Astrocyte of the cerebellum (primary cell): Measurements from ENCODE around the gene FAM43A.

Experiments
- DNase-seq: peaks from one replicate; pipeline ENCODE4 v3.0.0-alpha.2; 2011; ENCODE audit warnings: low read depth
- H3K4me3 ChIP-seq: 2 replicates; pipeline ENCODE4 v1.5.1; 2011; ENCODE audit warnings: mild to moderate bottlenecking, low read depth, low read length, moderate library complexity
- in situ Hi-C: cut with HindIII; loops from 2 replicates; pipeline ENCODE4 v1.10.0; 2017; ENCODE audit warnings: low sequenced_read_pairs
- TF ChIP-seq, protein P1 (sequence below): IDR thresholded peaks from 2 replicates; pipeline ENCODE4 v1.5.1; 2012; ENCODE audit warnings: low read length, low read depth, moderate library complexity, mild to moderate bottlenecking; ENCODE audit errors: missing control alignments

FAM43A gene

DNA sequence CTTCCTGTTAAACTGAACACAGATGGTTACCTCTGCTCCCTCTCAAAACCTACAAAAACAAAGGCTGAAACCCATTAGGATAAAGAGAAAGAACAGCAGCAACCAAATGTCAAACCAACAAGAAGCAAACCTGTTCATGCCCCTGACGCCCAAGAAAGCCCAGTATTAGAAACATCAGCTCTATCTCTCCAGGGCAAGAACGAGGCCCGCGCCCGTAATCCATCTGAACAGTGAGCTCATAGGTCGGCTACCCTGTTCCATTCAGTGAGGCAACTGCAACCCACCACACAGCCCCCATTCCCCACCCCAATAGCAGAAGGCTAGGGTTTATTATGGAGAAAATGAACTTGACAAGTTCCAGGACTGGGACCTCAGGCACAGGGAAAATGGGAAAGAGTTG lies 23.7 kb upstream of the FAM43A start:
- H3K4me3 ChIP-seq: no peak overlapping the region
- TF ChIP-seq, protein P1, sequence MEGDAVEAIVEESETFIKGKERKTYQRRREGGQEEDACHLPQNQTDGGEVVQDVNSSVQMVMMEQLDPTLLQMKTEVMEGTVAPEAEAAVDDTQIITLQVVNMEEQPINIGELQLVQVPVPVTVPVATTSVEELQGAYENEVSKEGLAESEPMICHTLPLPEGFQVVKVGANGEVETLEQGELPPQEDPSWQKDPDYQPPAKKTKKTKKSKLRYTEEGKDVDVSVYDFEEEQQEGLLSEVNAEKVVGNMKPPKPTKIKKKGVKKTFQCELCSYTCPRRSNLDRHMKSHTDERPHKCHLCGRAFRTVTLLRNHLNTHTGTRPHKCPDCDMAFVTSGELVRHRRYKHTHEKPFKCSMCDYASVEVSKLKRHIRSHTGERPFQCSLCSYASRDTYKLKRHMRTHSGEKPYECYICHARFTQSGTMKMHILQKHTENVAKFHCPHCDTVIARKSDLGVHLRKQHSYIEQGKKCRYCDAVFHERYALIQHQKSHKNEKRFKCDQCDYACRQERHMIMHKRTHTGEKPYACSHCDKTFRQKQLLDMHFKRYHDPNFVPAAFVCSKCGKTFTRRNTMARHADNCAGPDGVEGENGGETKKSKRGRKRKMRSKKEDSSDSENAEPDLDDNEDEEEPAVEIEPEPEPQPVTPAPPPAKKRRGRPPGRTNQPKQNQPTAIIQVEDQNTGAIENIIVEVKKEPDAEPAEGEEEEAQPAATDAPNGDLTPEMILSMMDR: no peak
- no peak for DNase-seq
- in situ Hi-C loops: no loop called here

DNA sequence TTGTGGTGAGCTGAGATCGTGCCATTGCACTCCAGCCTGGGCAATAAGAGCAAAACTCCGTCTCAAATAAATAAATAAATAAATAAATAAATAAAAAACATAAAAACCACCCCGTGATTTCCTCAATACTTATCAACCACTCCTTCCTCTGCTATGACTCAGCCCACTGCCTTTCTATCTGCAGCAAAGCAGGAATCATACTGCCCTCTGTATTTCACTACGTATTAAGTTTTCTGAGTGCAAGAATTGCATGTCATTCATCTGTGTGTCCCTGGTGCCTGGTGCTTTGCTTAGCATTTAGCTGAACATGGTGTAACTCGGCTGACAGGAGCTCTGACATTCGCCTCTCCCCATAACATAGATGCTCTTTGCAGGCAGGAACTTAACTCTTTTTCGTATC lies 20.8 kb upstream of the FAM43A start:
- TF ChIP-seq, protein P1: no peak
- no peak for DNase-seq
- in situ Hi-C loops: no loop called here
- H3K4me3 ChIP-seq: no peak overlapping the region

DNA sequence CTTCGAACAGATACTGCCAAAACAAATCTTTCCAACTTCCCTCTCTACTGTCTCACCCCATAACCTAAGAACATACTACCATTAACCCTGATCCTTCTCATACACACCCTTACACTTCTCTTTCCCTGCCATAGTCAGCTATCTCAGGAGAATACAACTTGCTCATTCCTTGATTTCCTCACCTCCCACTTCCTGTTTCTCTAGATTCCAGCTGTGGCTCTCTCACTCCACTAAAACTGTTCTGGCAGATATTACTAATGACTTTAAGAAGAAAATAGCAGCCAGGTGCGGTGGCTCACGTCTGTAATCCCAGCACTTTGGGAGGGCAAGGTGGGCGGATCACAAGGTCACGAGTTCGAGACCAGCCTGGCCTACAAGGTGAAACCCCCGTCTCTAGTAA lies 18.3 kb upstream of the FAM43A start:
- TF ChIP-seq, protein P1: no peak
- DNase-seq: no peak
- in situ Hi-C loops: no loop called here
- H3K4me3 ChIP-seq: no peak overlapping the region

DNA sequence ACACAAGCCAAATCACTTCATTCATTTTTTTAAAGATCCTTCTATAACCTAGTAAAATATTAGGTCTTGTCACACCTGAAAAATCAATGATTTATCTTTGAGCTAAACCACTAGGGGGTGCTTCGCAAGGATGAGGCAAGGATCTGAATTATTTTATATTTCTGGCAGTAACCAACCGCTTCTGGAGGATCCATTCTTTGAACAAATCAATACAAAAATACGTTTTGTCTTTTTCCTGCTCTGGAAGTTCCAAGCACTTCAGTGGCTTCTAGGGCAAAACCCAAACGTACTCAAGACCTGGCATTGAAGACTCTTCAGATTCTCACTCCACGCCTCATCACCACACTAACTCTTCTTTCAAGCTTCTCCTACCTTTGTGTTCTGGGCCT lies 14.2 kb upstream of the FAM43A start:
- DNase-seq: no peak
- TF ChIP-seq, protein P1: peak; percentile 61
- H3K4me3 ChIP-seq: peak overlapping the region; percentile 87
- in situ Hi-C loops: loop anchor here (5.0 kb wide), 1 partner anchor 441 kb away; no protein-coding TSS in a partner anchor

DNA sequence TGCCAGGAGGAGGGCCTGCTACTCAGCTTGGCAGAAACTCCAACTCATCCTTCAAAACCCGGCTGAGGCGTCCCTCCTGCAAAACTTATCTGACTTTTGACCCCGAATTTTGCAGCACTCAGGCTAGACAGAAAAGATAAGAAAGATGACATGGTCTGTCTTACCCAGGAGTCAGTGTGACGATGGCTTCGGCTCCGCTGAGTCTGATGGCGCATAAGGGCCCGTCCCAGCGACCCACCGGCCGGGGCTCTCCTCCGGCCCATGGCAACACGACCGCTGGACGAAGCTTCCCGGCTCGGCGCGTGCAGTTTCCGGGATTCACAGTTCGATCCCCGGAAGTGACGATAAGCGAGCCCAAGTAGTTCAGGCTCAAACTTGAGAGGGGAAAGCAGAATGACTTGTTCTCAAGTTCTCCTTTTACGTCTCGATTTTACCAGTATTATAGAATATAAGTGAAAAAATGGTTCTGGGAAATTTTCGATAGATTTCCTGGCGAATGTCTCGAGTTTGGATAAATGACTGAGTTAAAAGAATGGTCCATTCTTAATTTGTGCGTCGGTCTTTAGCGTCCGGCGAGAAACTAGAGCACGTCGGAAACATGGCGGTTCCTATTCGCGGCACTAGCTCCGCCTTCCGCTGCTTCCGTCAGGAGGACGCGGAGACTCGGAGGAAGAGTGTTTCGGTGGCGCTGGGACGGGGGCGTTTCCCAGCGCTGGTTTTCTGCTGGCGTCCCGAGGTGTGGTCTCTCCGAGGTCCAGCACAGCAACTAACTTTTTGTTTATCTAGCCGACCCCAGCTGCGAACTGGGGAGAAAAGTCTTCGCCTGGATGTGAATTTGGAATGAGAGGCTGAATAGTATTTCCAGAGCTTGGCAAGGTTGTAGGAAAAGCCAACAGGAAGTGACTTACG lies 13.5 kb upstream of the FAM43A start, which contains the start of gene LSG1:
TSS of gene LSG1 (minus strand) at position 292 of the 909 bp plus-strand sequence. CDS start at position 263, 29 bp downstream.
- H3K4me3 ChIP-seq: peak within 1 kb of the TSS; percentile 87
- in situ Hi-C loops: loop anchor here (5.0 kb wide), 1 partner anchor 440 kb away; no protein-coding TSS in a partner anchor
- DNase-seq: peak; percentile 93
- TF ChIP-seq, protein P1: no peak

DNA sequence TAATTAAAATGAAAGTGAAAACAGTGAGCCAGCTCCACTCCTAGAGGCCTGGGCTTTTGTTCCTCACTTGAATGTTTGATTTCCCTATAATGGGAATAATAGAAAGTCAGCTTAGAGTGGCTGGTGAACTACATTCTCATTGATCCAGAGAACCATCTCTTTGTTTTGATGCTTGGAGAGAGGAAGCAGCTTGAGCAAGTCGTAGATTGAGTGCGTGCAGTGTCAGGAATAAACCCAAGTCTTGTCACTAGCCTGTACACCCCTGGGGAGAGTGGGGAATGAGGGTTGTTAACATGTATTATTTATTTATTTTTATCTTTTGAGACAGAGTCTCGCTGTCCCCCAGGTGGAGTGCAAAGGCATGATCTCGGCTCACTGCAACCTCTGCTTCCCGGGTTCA lies 12.8 kb upstream of the FAM43A start:
- in situ Hi-C loops: loop anchor here (5.0 kb wide), 1 partner anchor 439 kb away; no protein-coding TSS in a partner anchor
- DNase-seq: no peak

More for the DNA sequence above, 12.8 kb upstream of the FAM43A start:
- peak overlapping the region; percentile 87 for H3K4me3 ChIP-seq
- TF ChIP-seq, protein P1: no peak
